HepG2 (cell line): ENCODE measurements around the gene PAFAH1B1. TPM values are rescaled to one million over a fixed set of nuclear protein-coding genes. Genes with fewer than 3 reads are reported as not detected.

Experiments
- GATAD2A ChIP-seq: IDR thresholded peaks from 2 replicates; pipeline ENCODE4 v1.6.1; 2016
- HOXD1 ChIP-seq: sonication (generic); formaldehyde crosslinking; IDR thresholded peaks from 2 replicates; pipeline ENCODE4 v1.5.0; 2020; ENCODE audit warnings: missing genetic modification reagents
- MYC ChIP-seq: sonication (generic); formaldehyde crosslinking; IDR thresholded peaks from 2 replicates; pipeline ENCODE4 v1.9.0; 2021; ENCODE audit warnings: missing genetic modification reagents, borderline replicate concordance
- SNAI1 ChIP-seq: sonication (generic); formaldehyde crosslinking; IDR thresholded peaks from 2 replicates; pipeline ENCODE4 v1.5.0; 2020; ENCODE audit warnings: mild to moderate bottlenecking, missing genetic modification reagents, borderline replicate concordance
- ZBTB49 ChIP-seq: sonication (generic); formaldehyde crosslinking; IDR thresholded peaks from 2 replicates; pipeline ENCODE4 v1.4.0; 2020; ENCODE audit warnings: missing genetic modification reagents, borderline replicate concordance
- ZNF33A ChIP-seq: sonication (generic); formaldehyde crosslinking; IDR thresholded peaks from 2 replicates; pipeline ENCODE4 v1.5.1; 2020; ENCODE audit warnings: missing genetic modification reagents, mild to moderate bottlenecking, moderate library complexity, borderline replicate concordance
- ZNF891 ChIP-seq: sonication (generic); formaldehyde crosslinking; IDR thresholded peaks from 2 replicates; pipeline ENCODE4 v1.5.0; 2020; ENCODE audit warnings: mild to moderate bottlenecking, missing genetic modification reagents
- polyA plus RNA-seq, 8 experiments: library from polyadenylated mRNA; depleted of rRNA in 3 of 8; stranded (reverse) in 7 of 8; unstranded in 1 of 8; fragments of >200 nt; fragmentation: Illumina TruSeq in 4 of 8; extraction: Trizol in 4 of 8; gene quantifications; 2 replicates each; pipeline versions ENCODE4 v1.2.1 to v1.2.3, GENCODE V29; 2011 to 2016; ENCODE audit warnings: low read depth in 4 of 8, missing spikeins in 1 of 8, mixed read lengths in 1 of 8; ENCODE audit not compliant: insufficient read depth in 1 of 8
- total RNA-seq, 5 experiments: library from RNA; depleted of rRNA; stranded (reverse); fragments of >200 nt; fragmentation: Illumina TruSeq; extraction: Trizol; gene quantifications; 2 replicates each; pipeline ENCODE4 v1.2.3, GENCODE V29; 2016; ENCODE audit warnings: low read depth in 1 of 5
- TF ChIP-seq, protein P1 (sequence below): sonication (generic); formaldehyde crosslinking; IDR thresholded peaks from 2 replicates; pipeline ENCODE4 v1.5.0; 2020; ENCODE audit warnings: mild to moderate bottlenecking, missing genetic modification reagents, borderline replicate concordance
- TF ChIP-seq, protein P2 (sequence below): sonication (generic); formaldehyde crosslinking; IDR thresholded peaks from 2 replicates; pipeline ENCODE4 v1.5.1; 2020; ENCODE audit warnings: missing genetic modification reagents, mild to moderate bottlenecking, borderline replicate concordance
- TF ChIP-seq, protein P3 (sequence below): IDR thresholded peaks from 2 replicates; pipeline ENCODE4 v1.6.1; 2012; ENCODE audit warnings: low read length, improper control_type of control experiment

The PAFAH1B1 gene
- total and polyA plus RNA-seq, 2 of the 13 experiments (the other 11 are each of a cell fraction or from before 2014, with no cell fraction given) = 46.0 to 64.9 TPM

GRCh38 chr17:2710803-2711607 lies 117.6 kb downstream of the PAFAH1B1 start (continued):
- TF ChIP-seq, protein P1, sequence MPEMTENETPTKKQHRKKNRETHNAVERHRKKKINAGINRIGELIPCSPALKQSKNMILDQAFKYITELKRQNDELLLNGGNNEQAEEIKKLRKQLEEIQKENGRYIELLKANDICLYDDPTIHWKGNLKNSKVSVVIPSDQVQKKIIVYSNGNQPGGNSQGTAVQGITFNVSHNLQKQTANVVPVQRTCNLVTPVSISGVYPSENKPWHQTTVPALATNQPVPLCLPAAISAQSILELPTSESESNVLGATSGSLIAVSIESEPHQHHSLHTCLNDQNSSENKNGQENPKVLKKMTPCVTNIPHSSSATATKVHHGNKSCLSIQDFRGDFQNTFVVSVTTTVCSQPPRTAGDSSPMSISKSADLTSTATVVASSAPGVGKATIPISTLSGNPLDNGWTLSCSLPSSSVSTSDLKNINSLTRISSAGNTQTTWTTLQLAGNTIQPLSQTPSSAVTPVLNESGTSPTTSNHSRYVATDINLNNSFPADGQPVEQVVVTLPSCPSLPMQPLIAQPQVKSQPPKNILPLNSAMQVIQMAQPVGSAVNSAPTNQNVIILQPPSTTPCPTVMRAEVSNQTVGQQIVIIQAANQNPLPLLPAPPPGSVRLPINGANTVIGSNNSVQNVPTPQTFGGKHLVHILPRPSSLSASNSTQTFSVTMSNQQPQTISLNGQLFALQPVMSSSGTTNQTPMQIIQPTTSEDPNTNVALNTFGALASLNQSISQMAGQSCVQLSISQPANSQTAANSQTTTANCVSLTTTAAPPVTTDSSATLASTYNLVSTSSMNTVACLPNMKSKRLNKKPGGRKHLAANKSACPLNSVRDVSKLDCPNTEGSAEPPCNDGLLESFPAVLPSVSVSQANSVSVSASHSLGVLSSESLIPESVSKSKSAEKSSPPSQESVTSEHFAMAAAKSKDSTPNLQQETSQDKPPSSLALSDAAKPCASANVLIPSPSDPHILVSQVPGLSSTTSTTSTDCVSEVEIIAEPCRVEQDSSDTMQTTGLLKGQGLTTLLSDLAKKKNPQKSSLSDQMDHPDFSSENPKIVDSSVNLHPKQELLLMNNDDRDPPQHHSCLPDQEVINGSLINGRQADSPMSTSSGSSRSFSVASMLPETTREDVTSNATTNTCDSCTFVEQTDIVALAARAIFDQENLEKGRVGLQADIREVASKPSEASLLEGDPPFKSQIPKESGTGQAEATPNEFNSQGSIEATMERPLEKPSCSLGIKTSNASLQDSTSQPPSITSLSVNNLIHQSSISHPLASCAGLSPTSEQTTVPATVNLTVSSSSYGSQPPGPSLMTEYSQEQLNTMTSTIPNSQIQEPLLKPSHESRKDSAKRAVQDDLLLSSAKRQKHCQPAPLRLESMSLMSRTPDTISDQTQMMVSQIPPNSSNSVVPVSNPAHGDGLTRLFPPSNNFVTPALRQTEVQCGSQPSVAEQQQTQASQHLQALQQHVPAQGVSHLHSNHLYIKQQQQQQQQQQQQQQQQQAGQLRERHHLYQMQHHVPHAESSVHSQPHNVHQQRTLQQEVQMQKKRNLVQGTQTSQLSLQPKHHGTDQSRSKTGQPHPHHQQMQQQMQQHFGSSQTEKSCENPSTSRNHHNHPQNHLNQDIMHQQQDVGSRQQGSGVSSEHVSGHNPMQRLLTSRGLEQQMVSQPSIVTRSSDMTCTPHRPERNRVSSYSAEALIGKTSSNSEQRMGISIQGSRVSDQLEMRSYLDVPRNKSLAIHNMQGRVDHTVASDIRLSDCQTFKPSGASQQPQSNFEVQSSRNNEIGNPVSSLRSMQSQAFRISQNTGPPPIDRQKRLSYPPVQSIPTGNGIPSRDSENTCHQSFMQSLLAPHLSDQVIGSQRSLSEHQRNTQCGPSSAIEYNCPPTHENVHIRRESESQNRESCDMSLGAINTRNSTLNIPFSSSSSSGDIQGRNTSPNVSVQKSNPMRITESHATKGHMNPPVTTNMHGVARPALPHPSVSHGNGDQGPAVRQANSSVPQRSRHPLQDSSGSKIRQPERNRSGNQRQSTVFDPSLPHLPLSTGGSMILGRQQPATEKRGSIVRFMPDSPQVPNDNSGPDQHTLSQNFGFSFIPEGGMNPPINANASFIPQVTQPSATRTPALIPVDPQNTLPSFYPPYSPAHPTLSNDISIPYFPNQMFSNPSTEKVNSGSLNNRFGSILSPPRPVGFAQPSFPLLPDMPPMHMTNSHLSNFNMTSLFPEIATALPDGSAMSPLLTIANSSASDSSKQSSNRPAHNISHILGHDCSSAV (CRISPR knock-in tag) = no peak
- TF ChIP-seq, protein P2, sequence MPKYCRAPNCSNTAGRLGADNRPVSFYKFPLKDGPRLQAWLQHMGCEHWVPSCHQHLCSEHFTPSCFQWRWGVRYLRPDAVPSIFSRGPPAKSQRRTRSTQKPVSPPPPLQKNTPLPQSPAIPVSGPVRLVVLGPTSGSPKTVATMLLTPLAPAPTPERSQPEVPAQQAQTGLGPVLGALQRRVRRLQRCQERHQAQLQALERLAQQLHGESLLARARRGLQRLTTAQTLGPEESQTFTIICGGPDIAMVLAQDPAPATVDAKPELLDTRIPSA (CRISPR knock-in tag) = peak; percentile 22; the same call in 1 of the 2 replicates
- no peak; the same call in 1 of the 2 replicates for TF ChIP-seq ZBTB49 (CRISPR knock-in tag)
- TF ChIP-seq GATAD2A (CRISPR knock-in tag) = 0 out of 2 replicates have a peak, but pooled peaks have one; percentile 45
- TF ChIP-seq SNAI1 (CRISPR knock-in tag) = 0 out of 2 replicates have a peak, but pooled peaks have one; percentile 71
- TF ChIP-seq, protein P3, sequence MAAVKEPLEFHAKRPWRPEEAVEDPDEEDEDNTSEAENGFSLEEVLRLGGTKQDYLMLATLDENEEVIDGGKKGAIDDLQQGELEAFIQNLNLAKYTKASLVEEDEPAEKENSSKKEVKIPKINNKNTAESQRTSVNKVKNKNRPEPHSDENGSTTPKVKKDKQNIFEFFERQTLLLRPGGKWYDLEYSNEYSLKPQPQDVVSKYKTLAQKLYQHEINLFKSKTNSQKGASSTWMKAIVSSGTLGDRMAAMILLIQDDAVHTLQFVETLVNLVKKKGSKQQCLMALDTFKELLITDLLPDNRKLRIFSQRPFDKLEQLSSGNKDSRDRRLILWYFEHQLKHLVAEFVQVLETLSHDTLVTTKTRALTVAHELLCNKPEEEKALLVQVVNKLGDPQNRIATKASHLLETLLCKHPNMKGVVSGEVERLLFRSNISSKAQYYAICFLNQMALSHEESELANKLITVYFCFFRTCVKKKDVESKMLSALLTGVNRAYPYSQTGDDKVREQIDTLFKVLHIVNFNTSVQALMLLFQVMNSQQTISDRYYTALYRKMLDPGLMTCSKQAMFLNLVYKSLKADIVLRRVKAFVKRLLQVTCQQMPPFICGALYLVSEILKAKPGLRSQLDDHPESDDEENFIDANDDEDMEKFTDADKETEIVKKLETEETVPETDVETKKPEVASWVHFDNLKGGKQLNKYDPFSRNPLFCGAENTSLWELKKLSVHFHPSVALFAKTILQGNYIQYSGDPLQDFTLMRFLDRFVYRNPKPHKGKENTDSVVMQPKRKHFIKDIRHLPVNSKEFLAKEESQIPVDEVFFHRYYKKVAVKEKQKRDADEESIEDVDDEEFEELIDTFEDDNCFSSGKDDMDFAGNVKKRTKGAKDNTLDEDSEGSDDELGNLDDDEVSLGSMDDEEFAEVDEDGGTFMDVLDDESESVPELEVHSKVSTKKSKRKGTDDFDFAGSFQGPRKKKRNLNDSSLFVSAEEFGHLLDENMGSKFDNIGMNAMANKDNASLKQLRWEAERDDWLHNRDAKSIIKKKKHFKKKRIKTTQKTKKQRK = no peak
- peak; percentile 38; the same call in 1 of the 2 replicates for TF ChIP-seq MYC (CRISPR knock-in tag)
- no peak for TF ChIP-seq ZNF33A (CRISPR knock-in tag)
- no peak; the same call in 1 of the 2 replicates for TF ChIP-seq HOXD1 (CRISPR knock-in tag)
- TF ChIP-seq ZNF891 = peak; percentile 90; the same call in 1 of the 2 replicates
